DMS153 treated with DMSO at 0.1 percent for 48 hours (cell line): ENCODE data around the gene RPUSD1.
A peak's percentile ranks its signal among the peaks of the same experiment; 100 is the strongest.

Experiments
- DNase-seq: peaks from one replicate; lab custom pipeline; 2025; ENCODE audit not compliant: unreplicated experiment; lab: John Stamatoyannopoulos, UW

RPUSD1 gene

GRCh38 chr16:819336-820043 is 31.3 kb upstream of the RPUSD1 start:
- no peak for DNase-seq

- DNase-seq, result no peak
Measured at GRCh38 chr16:818592-818991, 30.4 kb upstream of the RPUSD1 start.

GRCh38 chr16:818132-818531 is 30.0 kb upstream of the RPUSD1 start:
- DNase-seq, result no peak

GRCh38 chr16:817001-817906 is 29.1 kb upstream of the RPUSD1 start:
- no peak for DNase-seq

- no peak for DNase-seq
Measured at GRCh38 chr16:815861-816260, 27.7 kb upstream of the RPUSD1 start.

- DNase-seq, result no peak
Measured at GRCh38 chr16:814974-815373, 26.8 kb upstream of the RPUSD1 start.

GRCh38 chr16:813916-814412 is 25.8 kb upstream of the RPUSD1 start:
- no peak for DNase-seq

- no peak for DNase-seq
Measured at GRCh38 chr16:813204-813915, 25.2 kb upstream of the RPUSD1 start.

GRCh38 chr16:808085-808386 is 19.9 kb upstream of the RPUSD1 start:
- no peak for DNase-seq

GRCh38 chr16:807347-808084 is 19.3 kb upstream of the RPUSD1 start:
- peak; percentile 54 for DNase-seq

GRCh38 chr16:805474-805873 is 17.3 kb upstream of the RPUSD1 start:
- DNase-seq, result no peak

- DNase-seq, result no peak
Measured at GRCh38 chr16:804193-805048, 16.2 kb upstream of the RPUSD1 start.

GRCh38 chr16:803754-804080 is 15.5 kb upstream of the RPUSD1 start:
- no peak for DNase-seq

- DNase-seq, result no peak
Measured at GRCh38 chr16:802914-803753, 15.0 kb upstream of the RPUSD1 start.

- no peak for DNase-seq
Measured at GRCh38 chr16:802461-802860, 14.3 kb upstream of the RPUSD1 start.

GRCh38 chr16:801584-802363 is 13.6 kb upstream of the RPUSD1 start:
- DNase-seq, result no peak

- no peak for DNase-seq
Measured at GRCh38 chr16:800834-801511, 12.8 kb upstream of the RPUSD1 start.
